Activated B cell treated with CpG ODN at 0.5 μM for 24 hours (primary cell): Measurements from ENCODE around the gene AP1M1. TPM values are rescaled to one million over a fixed set of nuclear protein-coding genes. Genes with fewer than 3 reads are reported as not detected.
"Not testable (repeated sequence)": the region's sequence is repeated elsewhere in the genome, so short reads cannot be mapped to it uniquely, and the experiment has no call there.

Source experiments
- ATAC-seq: fragments of 200-7000 bp; cut with Tn5 transposase; one replicate; pipeline ENCODE4 v1.10.0; 2021; ENCODE audit warnings: low read depth, mild to moderate bottlenecking, moderate library complexity
- CTCF ChIA-PET: fragments of 350-600 bp; sonication (Branson Sonifier 250); formaldehyde crosslinking; loops from one replicate; lab custom pipeline; 2021; ENCODE audit warnings: antibody characterized with exemption; lab: Charles Lee
- POLR2A ChIA-PET: fragments of 350-600 bp; sonication (Branson Sonifier 250); formaldehyde crosslinking; loops from one replicate; lab custom pipeline; 2021; ENCODE audit warnings: antibody characterized with exemption; lab: Charles Lee
- DNase-seq: peaks from one replicate; pipeline ENCODE4 v3.0.0; 2022
- H3K27ac Mint-ChIP-seq: one replicate; pipeline ENCODE4 v1.8.0; 2020; ENCODE audit warnings: mixed read lengths
- H3K27me3 Mint-ChIP-seq: one replicate; pipeline ENCODE4 v1.8.0; 2021; ENCODE audit warnings: mixed read lengths
- H3K36me3 Mint-ChIP-seq: one replicate; pipeline ENCODE4 v1.8.0; 2021; ENCODE audit warnings: low read depth, mixed read lengths
- H3K4me1 Mint-ChIP-seq: one replicate; pipeline ENCODE4 v1.8.0; 2021; ENCODE audit warnings: mixed read lengths
- H3K4me3 Mint-ChIP-seq: one replicate; pipeline ENCODE4 v1.8.0; 2020; ENCODE audit warnings: mild to moderate bottlenecking, mixed read lengths
- H3K9me3 Mint-ChIP-seq: one replicate; pipeline ENCODE4 v1.8.0; 2020; ENCODE audit warnings: mixed read lengths
- intact Hi-C: fragments of 100-400 bp; cut with micrococcal nuclease; formaldehyde crosslinking; loops from one replicate; pipeline ENCODE4 v1.15.1; 2024
- total RNA-seq: library from RNA; stranded (reverse); gene quantifications from 2 replicates; pipeline ENCODE4 v1.2.3, GENCODE V29; 2022
- TF ChIP-seq, protein P1 (sequence below): fragments of 200-600 bp; IDR thresholded peaks from one replicate; pipeline ENCODE4 v1.8.0; 2022; ENCODE audit warnings: antibody characterized with exemption, mild to moderate bottlenecking

Gene AP1M1
- total RNA-seq, 1 donor from 2014 or later, result 87.5 TPM

DNA sequence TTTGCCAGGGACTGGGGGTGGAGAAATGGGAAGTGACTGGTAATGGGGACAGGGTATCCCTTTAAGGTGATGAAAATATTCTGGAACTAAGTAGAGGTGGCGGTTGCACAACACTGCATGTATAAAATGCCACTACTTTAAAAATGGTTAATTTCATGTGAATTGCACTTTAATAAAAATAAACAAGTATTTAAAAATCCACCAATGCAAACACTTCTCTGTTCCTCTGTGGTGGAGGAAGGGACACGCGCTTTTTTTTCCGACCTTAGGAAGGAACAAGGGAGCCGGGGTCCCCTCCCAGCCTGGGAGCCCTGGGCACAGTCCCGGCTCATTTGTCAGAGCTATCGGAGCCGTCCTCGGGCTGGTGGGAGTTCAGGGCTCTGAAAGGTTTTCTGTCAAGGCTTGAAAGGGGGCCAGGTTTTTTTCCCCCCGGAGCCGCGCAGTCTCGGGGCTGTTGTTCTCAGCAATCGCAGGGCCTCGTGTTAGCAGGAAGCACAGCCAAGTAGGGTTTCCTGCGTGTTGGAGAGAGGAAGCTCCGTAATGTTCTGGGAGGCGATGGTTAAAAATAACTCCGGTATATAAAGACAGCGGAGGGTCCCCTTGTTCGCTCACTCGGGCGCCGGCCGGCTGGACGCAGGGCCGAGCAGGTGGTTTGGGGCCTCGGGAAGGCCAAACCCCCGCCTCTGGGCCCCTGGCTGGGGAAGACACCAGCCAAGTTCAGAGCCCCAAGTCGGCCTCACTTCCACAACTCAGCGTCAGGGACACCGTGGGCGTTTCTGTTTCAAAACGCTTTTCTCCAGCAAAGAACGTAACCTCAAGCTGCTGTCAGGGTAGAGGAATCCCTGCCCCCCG, 85.7 kb downstream of the AP1M1 start:
- Mint-ChIP-seq H3K4me1 (peaks cover 51% of the 10 kb centered on the region), H3K36me3 (no peaks in the 10 kb centered on the region), H3K27ac (peak overlapping the region; percentile 78), H3K27me3 (no peaks in the 10 kb centered on the region), H3K4me3 (peak overlapping the region; percentile 66), H3K9me3 (no peaks in the 10 kb centered on the region)
- CTCF ChIA-PET, result interaction anchor here (0.6 to 1.3 kb wide), 2 partner anchors 25 to 84 kb away, joined by 3 read pairs; no protein-coding TSS in a partner anchor
- TF ChIP-seq, protein P1, sequence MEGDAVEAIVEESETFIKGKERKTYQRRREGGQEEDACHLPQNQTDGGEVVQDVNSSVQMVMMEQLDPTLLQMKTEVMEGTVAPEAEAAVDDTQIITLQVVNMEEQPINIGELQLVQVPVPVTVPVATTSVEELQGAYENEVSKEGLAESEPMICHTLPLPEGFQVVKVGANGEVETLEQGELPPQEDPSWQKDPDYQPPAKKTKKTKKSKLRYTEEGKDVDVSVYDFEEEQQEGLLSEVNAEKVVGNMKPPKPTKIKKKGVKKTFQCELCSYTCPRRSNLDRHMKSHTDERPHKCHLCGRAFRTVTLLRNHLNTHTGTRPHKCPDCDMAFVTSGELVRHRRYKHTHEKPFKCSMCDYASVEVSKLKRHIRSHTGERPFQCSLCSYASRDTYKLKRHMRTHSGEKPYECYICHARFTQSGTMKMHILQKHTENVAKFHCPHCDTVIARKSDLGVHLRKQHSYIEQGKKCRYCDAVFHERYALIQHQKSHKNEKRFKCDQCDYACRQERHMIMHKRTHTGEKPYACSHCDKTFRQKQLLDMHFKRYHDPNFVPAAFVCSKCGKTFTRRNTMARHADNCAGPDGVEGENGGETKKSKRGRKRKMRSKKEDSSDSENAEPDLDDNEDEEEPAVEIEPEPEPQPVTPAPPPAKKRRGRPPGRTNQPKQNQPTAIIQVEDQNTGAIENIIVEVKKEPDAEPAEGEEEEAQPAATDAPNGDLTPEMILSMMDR, result no peak
- POLR2A ChIA-PET, result interaction anchor here (0.8 to 1.9 kb wide), 11 partner anchors 14 to 83 kb away, joined by 3 to 15 read pairs (median 6); partner anchors contain the start of gene KLF2
- ATAC-seq, result peak; percentile 83
- DNase-seq, result peak; percentile 41
- intact Hi-C loops, result loop anchor here (1.0 kb wide), 1 partner anchor 23 kb away; no protein-coding TSS in a partner anchor

DNA sequence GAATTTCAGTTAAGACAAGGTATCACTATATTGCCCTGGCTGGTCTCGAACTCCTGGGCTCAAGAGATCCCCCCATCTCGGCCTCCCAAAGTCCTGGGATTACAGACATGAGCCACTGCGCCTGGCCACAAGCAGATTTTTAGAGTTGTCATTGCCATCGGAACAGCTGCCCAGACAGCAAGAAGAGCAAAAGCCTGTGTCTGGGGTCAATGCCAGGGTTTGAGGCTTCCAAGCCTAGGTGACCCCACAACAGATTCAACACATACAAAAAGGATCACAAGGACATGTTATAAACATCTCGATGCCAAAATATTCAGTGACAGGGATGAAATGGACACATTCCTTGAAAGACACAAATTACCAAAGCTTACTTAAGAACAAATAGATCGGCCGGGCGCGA, 86.8 kb downstream of the AP1M1 start:
- ATAC-seq (no peak), DNase-seq (no peak)
- no peaks in the 10 kb centered on the region for H3K27me3 Mint-ChIP-seq
- CTCF ChIA-PET, result interaction anchor here (0.6 to 1.3 kb wide), 2 partner anchors 26 to 83 kb away, joined by 3 read pairs; no protein-coding TSS in a partner anchor
- TF ChIP-seq, protein P1, result no peak
- H3K27ac Mint-ChIP-seq, result peak overlapping the region; percentile 12
- H3K4me3 Mint-ChIP-seq, result peak overlapping the region; percentile 66
- H3K4me1 Mint-ChIP-seq, result peaks cover 46% of the 10 kb centered on the region
- no peaks in the 10 kb centered on the region for H3K36me3 Mint-ChIP-seq
- POLR2A ChIA-PET, result interaction anchor here (0.6 to 1.9 kb wide), 10 partner anchors 15 to 82 kb away, joined by 3 to 15 read pairs (median 5); partner anchors contain the start of gene KLF2
- intact Hi-C loops, result no loop called here
- no peaks in the 10 kb centered on the region for H3K9me3 Mint-ChIP-seq

GRCh38 chr19:16285079-16285478, 87.4 kb downstream of the AP1M1 start:
- H3K9me3 Mint-ChIP-seq, H3K36me3 Mint-ChIP-seq, H3K27me3 Mint-ChIP-seq, H3K4me3 Mint-ChIP-seq, ATAC-seq, intact Hi-C loops, DNase-seq, CTCF ChIA-PET: not testable (repeated sequence)
- peak overlapping the region; percentile 18 for H3K27ac Mint-ChIP-seq
- H3K4me1 Mint-ChIP-seq, result peaks cover 46% of the 10 kb centered on the region
- POLR2A ChIA-PET, result interaction anchor here (0.6 to 1.1 kb wide), 2 partner anchors 31 to 66 kb away, joined by 4 read pairs; no protein-coding TSS in a partner anchor

DNA sequence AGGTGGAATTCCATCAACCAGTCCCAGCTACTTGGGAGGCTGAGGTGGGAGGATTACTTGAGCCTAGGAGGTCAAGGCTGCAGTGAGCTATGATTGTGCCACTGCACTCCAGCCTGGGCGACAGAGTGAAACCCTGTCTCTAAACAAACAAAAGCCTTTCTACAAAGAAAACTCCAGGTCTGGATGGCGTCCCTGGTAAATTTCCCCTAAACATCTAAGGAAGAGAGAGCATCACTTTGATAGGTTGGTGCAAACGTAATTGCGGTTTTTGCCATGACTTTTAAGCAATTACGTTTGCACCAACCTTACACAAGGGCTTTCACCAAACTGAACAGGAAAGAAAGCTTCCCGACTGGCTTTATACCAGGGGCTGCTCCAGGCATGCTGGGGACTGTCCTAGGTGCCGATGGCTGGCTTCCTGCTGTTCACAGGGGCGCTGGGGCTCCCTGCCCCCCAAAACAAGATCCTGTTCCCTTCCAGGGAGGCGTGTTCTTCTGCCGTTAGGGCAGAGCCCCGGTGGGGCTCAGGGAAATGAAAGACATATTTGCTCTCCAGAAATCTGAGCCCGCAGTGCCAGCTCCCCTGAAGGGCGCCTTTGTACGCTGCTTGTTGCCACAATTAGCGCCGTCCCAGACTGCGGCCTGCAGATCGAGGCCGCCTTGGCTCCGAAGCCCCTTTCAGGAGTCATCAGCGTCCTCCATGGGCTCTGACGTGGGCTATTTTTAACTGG, 88.2 kb downstream of the AP1M1 start:
- Mint-ChIP-seq H3K27me3 (no peaks in the 10 kb centered on the region), H3K4me3 (no peak overlapping the region), H3K9me3 (no peaks in the 10 kb centered on the region), H3K27ac (no peak overlapping the region), H3K4me1 (peaks cover 46% of the 10 kb centered on the region), H3K36me3 (no peaks in the 10 kb centered on the region)
- DNase-seq (no peak), ATAC-seq (peak; percentile 9)
- intact Hi-C loops, result no loop called here
- ChIA-PET CTCF (no interaction called here), POLR2A (interaction anchor here (1.1 to 1.4 kb wide), 2 partner anchors 30 to 38 kb away, joined by 3 to 4 read pairs; no protein-coding TSS in a partner anchor)
- TF ChIP-seq, protein P1, result no peak

DNA sequence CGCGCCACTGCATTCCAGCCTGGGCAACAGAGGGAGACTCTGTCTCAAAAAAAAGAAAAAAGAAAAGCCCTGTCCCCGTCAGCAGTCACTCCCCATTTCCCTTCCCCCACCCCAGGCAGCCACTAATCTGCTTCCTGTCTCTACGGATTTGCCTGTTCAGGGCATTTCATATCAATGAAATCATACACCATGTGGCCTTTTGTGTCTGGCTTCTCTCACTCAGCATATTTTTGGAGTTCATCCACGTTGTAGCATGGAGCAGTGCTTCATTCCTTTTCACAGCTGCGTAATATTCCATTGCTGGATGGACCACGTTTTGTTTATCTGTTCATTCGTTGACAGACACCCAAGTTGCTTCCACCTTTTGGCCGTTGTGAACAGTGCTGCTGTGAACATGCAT, 90.8 kb downstream of the AP1M1 start:
- peaks cover 32% of the 10 kb centered on the region for H3K4me1 Mint-ChIP-seq
- no peaks in the 10 kb centered on the region for H3K9me3 Mint-ChIP-seq
- no peaks in the 10 kb centered on the region for H3K36me3 Mint-ChIP-seq
- DNase-seq, result no peak
- CTCF ChIA-PET, result no interaction called here
- H3K27ac Mint-ChIP-seq, result no peak overlapping the region
- H3K4me3 Mint-ChIP-seq, result no peak overlapping the region
- no peaks in the 10 kb centered on the region for H3K27me3 Mint-ChIP-seq
- ATAC-seq, result no peak
- intact Hi-C loops, result no loop called here
- TF ChIP-seq, protein P1, result no peak
- POLR2A ChIA-PET, result no interaction called here
